AG09309 (cell line): Measurements from ENCODE around the gene RANBP6.

Source experiments
- DNase-seq: peaks from one replicate; pipeline ENCODE4 v3.0.0-alpha.2; 2010; ENCODE audit warnings: low read depth
- H3K4me3 ChIP-seq: 2 replicates; pipeline ENCODE4 v1.5.1; 2011; ENCODE audit warnings: mild to moderate bottlenecking, low read depth, low read length, moderate library complexity; ENCODE audit not compliant: control insufficient read depth
- CTCF ChIP-seq: IDR thresholded peaks from 2 replicates; pipeline ENCODE4 v1.5.1; 2011; ENCODE audit warnings: mild to moderate bottlenecking, low read depth, low read length, inconsistent platforms; ENCODE audit not compliant: insufficient read depth, control insufficient read depth; ENCODE audit errors: missing control alignments

The RANBP6 gene

GRCh38 chr9:5983042-5983441 is 32.4 kb downstream of the RANBP6 start:
- no peak for DNase-seq
- no peak overlapping the region for H3K4me3 ChIP-seq
- TF ChIP-seq CTCF, result no peak

GRCh38 chr9:5982317-5982716 is 33.1 kb downstream of the RANBP6 start:
- no peak overlapping the region for H3K4me3 ChIP-seq
- no peak for TF ChIP-seq CTCF
- DNase-seq, result no peak

GRCh38 chr9:5978523-5978922 is 36.9 kb downstream of the RANBP6 start:
- no peak for TF ChIP-seq CTCF
- no peak overlapping the region for H3K4me3 ChIP-seq
- no peak for DNase-seq

GRCh38 chr9:5976674-5977397 is 38.6 kb downstream of the RANBP6 start:
- no peak overlapping the region for H3K4me3 ChIP-seq
- DNase-seq, result no peak
- TF ChIP-seq CTCF, result no peak

GRCh38 chr9:5971740-5972139 is 43.7 kb downstream of the RANBP6 start:
- H3K4me3 ChIP-seq, result no peak overlapping the region
- no peak for TF ChIP-seq CTCF
- no peak for DNase-seq
